SK-N-DZ (cell line): ENCODE measurements around the gene TULP4.
"Not testable (repeated sequence)": the region's sequence is repeated elsewhere in the genome, so short reads cannot be mapped to it uniquely, and the experiment has no call there.

Experiments used
- DNase-seq: peaks from one replicate; pipeline ENCODE4 v3.0.0-alpha.2; 2015; ENCODE audit warnings: low spot score

The TULP4 gene

DNA sequence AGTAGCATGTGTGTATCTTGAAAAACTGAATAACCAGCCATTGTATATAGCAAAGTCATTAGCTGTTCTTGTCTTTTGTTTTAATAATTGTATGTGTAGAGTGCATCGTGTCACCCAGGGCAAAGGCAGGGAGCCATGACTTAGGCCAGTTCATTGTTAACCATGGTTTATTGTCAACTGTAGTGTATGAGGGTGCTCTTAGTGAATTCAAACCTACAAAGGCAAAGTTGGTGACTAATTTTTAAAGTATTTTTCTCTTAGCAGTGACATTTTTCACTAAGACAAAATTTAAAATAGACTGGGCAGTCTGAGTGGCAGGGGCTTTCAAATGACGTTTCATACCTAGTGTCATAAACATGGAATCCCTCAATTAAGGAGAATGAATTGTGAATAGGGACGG lies 79.0 kb downstream of the TULP4 start:
- no peak for DNase-seq

GRCh38 chr6:158391977-158392376 lies 79.7 kb downstream of the TULP4 start:
- not testable (repeated sequence) for DNase-seq

DNA sequence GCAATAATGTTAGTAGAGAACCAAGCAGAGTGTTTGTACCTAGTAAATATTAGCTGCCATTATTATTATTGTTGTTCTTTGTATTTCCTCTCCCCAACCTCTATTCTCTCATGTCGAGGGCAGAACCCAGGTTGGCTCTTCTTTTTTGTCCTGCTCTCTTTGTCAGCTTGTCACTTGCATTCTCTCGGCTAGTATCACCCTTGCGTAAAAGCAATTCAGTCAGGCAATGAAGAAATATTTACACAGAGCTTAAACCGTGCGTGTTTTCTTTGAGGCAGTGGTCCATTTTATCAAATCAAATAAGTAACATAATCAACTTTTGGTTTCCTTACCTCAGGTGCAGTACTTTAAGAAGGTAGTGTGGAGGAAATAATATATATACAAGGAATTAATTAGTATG lies 83.9 kb downstream of the TULP4 start:
- no peak for DNase-seq

- no peak for DNase-seq
Measured at GRCh38 chr6:158397578-158397977, 85.3 kb downstream of the TULP4 start.

DNA sequence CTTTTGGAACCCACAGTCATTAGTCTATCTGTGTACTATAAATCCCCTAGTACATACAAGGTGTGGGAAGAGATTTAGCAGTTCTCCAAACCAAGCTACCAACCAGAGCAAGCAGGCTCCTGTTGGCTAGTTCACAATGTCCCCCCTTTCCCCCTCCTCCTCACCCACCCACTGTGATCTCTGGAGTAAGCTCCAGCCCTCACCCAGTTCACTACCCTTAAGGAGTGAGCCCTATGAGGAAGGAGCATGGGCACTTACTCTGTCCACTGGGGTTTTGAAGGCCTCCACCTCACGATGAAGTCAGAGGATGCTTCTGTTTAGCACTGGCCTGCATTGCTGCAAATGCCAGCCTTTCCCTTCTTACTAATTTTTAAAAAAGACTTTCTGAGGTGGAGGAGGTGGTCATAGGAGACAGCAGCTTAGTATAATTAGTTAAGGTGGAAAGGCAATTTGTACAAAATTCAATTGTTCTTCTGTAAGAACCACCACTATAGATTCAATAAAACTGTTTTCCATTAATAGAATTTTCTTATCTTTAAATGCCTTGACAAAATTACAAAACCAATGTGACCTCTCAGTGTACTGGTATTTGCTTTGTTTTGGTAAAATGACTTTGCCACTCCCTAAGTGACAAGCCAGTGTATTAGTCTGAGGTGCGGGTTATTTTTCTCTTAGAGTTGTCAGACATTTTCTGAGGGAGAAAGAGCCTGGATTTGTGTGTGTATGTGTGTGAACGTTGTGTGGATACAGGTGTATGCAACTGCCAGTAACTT lies 86.2 kb downstream of the TULP4 start:
- no peak for DNase-seq

DNA sequence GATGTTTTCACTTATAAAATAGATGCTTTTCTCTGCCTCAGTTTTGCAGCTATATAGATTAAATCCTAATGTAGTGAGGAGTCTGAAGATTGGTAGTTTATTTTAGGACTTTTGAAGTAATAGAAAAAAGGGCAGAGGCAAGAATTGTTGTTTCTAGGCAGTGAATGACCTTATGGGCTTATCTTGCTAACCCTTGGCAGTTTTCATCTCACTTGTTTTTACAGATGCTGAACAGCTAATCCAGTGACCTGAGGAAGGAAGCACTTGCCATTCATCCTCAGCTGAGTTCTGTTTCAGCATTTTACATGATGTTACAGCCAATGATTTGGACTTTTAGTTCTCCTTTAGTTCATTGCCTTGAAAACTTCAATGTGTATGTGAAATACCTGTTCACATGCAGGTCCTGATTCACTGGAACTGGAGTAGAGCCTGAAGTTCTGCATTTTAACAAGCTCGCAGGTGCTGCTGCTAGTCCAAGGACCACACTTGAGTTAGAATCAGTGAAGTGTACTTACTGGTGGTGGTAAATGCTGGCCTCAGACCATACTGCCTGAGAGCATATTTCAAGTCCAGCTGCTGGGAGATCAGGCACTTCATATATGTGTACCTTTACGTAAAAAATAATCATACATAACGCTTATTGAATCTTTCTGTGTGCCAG lies 86.9 kb downstream of the TULP4 start:
- DNase-seq, result no peak

GRCh38 chr6:158402184-158402583 lies 89.9 kb downstream of the TULP4 start:
- no peak for DNase-seq

DNA sequence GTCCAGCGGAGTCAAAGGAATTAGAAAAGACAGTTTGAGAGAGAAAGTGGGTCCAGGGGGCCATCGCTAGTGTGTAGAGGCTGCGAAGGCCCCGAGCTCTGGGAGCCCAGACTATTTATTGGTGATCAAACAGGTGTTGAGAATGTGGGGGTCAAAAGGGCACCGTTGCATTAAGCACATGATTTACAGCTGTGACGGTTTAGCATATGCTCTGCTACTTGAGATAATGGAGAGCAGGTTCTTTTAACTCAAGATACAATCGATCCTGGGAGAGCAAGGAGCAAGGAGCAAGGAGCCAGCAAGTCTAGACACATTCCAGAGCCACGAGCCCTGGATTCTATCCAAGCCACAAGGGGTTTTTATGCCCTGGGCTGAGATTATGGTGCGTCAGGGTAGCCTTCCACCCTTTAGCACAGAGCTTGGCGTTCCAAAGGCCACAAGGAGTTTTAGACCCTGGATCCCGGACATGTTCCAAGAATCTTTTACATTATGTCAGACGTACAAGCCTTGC lies 93.1 kb downstream of the TULP4 start:
- DNase-seq, result peak; percentile 98

GRCh38 chr6:158405933-158406332 lies 93.7 kb downstream of the TULP4 start:
- no peak for DNase-seq

GRCh38 chr6:158406736-158407135 lies 94.5 kb downstream of the TULP4 start:
- DNase-seq, result no peak

DNA sequence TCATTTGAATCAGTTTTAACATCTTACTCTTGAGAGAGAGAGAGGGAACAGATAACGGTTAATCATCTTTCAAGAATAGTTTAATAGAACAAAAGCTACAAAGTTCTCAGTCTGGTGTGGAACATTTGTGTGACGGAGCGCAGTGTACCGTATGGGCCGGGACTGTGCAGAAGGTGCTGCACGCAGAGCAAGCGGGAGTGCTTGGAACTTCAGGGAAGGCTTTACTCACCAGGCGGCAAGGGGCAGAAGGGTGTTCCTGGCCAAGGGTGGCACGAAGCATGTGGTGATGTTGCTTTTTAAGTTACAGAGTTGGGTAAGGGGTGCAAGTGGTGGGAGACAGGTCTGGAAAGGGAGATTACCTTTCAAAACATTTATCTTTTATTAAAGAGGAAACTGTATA lies 95.7 kb downstream of the TULP4 start:
- DNase-seq, result no peak

- DNase-seq, result peak; percentile 82
Measured at GRCh38 chr6:158408552-158409130, 96.4 kb downstream of the TULP4 start.

DNA sequence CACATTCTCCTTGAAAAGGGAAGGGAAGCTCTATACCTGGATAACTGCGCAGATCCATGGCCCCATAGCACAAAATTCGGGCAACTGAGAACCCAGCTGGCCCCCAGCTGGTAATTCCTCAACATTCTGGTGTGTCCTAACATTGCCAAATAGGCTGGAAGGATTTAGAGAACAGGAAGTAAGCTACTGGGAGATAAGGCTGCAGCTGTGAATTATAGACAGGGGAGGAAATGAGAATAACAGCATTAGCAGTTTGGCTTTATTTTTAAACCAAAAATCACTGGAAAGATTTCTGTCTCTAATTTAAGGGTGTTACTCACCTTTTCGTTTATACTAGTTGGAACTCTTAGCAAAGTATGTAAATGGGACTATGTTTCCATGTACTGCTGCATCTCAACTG lies 97.2 kb downstream of the TULP4 start:
- no peak for DNase-seq

- no peak for DNase-seq
Measured at GRCh38 chr6:158410784-158411183, 98.5 kb downstream of the TULP4 start.

DNA sequence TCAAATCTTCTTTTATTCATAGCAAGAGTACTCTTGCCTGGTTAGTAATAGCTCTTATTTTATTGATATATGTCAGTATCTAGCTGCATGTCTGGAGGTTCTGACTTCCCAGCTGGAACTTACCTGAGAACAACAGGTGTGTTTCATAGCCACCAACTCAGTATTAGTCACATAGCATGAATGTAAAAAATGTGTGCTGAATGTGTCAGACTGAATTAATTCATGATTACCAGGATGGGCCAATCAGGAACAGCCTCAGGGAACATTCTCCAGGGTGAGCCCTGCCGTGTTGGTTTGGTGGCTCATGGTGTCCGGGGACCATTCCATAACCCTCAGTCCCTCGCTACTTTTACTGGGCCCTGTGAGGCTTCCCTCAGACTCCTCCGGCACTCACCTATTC lies 99.7 kb downstream of the TULP4 start:
- no peak for DNase-seq

- DNase-seq, result no peak
Measured at GRCh38 chr6:158413028-158413427, 100.8 kb downstream of the TULP4 start.

DNA sequence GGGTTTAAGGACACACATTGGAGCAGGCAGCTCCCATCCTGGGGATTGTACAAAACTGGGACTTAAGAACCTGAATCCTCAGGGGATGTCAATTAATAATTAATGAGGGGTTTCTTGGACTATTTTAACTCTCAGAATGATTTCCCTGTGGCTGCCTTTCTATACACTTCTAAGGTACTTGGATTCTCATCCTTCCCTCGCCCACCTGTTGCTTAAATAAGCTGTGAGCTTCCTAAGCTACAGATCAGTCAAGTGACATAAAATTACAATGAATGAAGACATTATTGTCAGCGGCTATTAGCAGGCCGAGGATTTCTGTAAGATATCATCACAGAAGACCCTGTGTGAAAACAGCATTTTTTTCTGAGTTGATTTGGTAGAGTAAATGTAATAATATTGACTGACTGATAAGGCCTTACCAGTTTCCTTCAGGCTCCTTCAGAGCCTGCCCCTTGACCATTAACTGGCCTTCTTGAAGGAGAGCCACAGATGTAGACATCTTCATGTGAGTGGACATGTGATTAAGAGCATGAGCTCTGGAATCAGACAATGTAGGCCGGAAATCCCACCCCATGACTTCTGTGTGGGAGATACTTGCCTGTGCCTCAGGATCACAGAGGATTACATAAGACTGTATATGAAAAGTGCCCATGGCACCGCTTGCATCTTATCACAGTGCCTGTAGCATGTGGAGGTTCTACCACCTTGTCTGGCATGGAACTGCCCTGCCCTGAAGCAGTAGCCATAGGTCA lies 101.7 kb downstream of the TULP4 start:
- no peak for DNase-seq

GRCh38 chr6:158414851-158415262 lies 102.6 kb downstream of the TULP4 start:
- DNase-seq, result no peak

DNA sequence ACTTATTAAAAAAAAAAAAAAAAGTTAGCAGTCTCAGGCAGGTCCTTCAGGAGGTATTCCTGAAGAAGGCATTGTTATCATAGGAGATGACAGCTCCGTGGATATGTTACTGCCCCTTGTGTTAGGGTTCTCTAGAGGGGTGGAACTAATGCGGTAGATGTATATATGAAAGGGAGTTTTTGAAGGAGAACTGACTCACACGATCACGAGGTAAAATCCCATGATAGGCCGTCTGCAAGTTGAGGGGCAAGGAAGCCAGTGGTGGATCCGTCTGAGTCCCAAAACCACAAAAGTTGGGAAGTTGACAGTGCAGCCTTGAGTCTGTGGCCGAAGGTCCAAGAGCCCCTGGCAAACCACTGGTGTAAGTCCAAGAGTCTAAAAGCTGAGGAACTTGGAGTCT lies 103.4 kb downstream of the TULP4 start:
- no peak for DNase-seq

DNA sequence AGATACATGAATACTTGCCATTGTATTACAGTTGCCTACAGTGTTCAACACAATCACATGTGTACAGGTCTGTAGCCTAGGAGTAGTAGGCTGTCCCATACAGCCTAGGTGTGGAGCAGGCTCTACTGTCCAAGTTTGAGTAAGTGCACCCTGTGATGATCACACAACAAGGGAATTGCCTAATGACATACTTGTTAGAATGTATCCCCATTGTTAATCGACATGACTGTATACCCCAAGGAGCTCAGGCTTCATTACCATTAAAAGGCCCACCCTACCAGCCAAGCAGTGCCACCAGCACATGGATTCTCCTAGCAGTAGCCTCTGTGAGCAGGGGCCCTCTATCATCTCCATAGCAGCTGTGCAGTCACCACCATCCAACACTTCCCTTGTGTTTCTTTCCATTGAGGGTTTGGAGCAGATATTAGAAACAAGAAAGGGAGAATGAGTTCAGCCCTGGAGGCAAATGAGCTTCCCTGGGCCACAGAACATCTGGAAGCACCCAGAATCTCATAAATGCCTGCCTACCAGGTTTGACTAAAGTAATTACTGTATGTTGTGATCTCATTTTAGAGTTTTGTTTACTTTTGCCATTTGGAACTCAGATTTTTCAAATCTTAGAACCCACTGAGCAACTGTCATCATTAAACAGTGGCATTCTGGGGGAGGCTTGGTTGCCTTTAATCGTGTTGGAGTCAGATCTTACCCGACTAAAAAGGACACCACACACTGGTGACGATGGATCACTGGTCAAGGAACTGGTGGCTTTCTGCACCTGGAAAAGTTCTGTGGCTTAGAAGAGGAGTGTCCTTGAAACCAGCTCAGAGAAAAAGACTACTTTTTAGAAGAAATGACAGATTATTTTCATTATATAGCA lies 104.9 kb downstream of the TULP4 start:
- DNase-seq, result no peak

GRCh38 chr6:158417760-158418098 lies 105.5 kb downstream of the TULP4 start:
- no peak for DNase-seq
